Kidney (tissue), 22 donors: ENCODE results near the gene WDR6. TPM values are rescaled to one million over a fixed set of nuclear protein-coding genes. Genes with fewer than 3 reads are reported as not detected.

ENCODE experiments used
- DNase-seq, 5 donors: peaks; one replicate each; pipeline ENCODE4 v3.0.0-alpha.2; 2013 to 2020
- FAIRE-seq: peaks from 2 replicates; lab custom pipeline; 2012; peaks lifted over from hg19 to GRCh38; lab: Jason Lieb, UNC
- H3K27ac ChIP-seq, 2 donors: one replicate each; pipeline ENCODE4 v1.7.0; 2013; ENCODE audit warnings: low read depth in 2 of 2, low read length in 2 of 2, inconsistent platforms in 1 of 2
- H3K27me3 ChIP-seq: one replicate; pipeline ENCODE4 v1.7.1; 2013; ENCODE audit warnings: low read length, inconsistent platforms; ENCODE audit not compliant: control insufficient read depth, insufficient read depth
- H3K36me3 ChIP-seq, 3 donors: one replicate each; pipeline versions ENCODE4 v1.7.0 to v1.7.1; 2013; ENCODE audit warnings: low read length in 3 of 3, control low read depth in 1 of 3, inconsistent platforms in 1 of 3; ENCODE audit not compliant: insufficient read depth in 3 of 3, control insufficient read depth in 2 of 3
- H3K4me1 ChIP-seq, 3 donors: one replicate each; pipeline versions ENCODE4 v1.7.0 to v1.7.1; 2013; ENCODE audit warnings: low read length in 3 of 3, inconsistent platforms in 1 of 3, low read depth in 1 of 3; ENCODE audit not compliant: control insufficient read depth in 2 of 3, insufficient read depth in 2 of 3
- H3K4me3 ChIP-seq, 3 donors: one replicate each; pipeline versions ENCODE4 v1.7.0 to v1.8.1; 2013; ENCODE audit warnings: low read length in 3 of 3, control low read depth in 1 of 3, inconsistent platforms in 1 of 3
- H3K9ac ChIP-seq, 3 donors: one replicate each; pipeline versions ENCODE4 v1.7.0 to v1.7.1; 2013; ENCODE audit warnings: low read length in 3 of 3, control low read depth in 1 of 3, inconsistent platforms in 1 of 3
- H3K9me3 ChIP-seq, 3 donors: one replicate each; pipeline versions ENCODE4 v1.7.0 to v1.7.1; 2013; ENCODE audit warnings: low read length in 3 of 3, control low read depth in 1 of 3, inconsistent platforms in 1 of 3; ENCODE audit not compliant: control insufficient read depth in 2 of 3, insufficient read depth in 1 of 3
- intact Hi-C: fragments of 100-400 bp; cut with DNase I; formaldehyde crosslinking; loops from one replicate; pipeline ENCODE4 v1.11.1; 2022
- long read RNA-seq, 10 donors: library from polyadenylated mRNA in 1 of 10; unstranded in 1 of 10; transcript quantifications; one replicate each; pipeline ENCODE4 v2.0.0 and lab custom pipeline, GENCODE V29; 2021 to 2026
- polyA plus RNA-seq: library from polyadenylated mRNA; stranded (reverse); fragments of 350-450 nt; fragmentation: Illumina TruSeq; extraction: RNeasy Lipid Tissue Mini Kit (QIAGEN cat#74804); gene quantifications from one replicate; pipeline ENCODE4 v1.2.3, GENCODE V29; 2014; ENCODE audit warnings: low read depth, low replicate concordance; ENCODE audit not compliant: insufficient read depth
- total RNA-seq: library from RNA; stranded (reverse); fragmentation: NEBNext Ultra II Directional; extraction: Animal tissue kit (Norgen Biotek cat#: 25700); gene quantifications from one replicate; pipeline ENCODE4 v1.2.1, GENCODE V29; 2021
- TF ChIP-seq, protein P1 (sequence below): IDR thresholded peaks from 3 replicates; pipeline ENCODE4 v1.5.1; 2012; ENCODE audit warnings: mild to moderate bottlenecking, moderate library complexity, borderline replicate concordance; ENCODE audit not compliant: insufficient read depth; ENCODE audit errors: extremely low read depth
- donor health status: control.
- donor health status: control.
- donor health status: control.
- donor health status: control.
- donor health status: control.
- donor health status: DM: yes; HTN: yes; CAD: no.
- donor health status: Normal renal cell carcinoma (clear cell type).

WDR6 gene, protein sequence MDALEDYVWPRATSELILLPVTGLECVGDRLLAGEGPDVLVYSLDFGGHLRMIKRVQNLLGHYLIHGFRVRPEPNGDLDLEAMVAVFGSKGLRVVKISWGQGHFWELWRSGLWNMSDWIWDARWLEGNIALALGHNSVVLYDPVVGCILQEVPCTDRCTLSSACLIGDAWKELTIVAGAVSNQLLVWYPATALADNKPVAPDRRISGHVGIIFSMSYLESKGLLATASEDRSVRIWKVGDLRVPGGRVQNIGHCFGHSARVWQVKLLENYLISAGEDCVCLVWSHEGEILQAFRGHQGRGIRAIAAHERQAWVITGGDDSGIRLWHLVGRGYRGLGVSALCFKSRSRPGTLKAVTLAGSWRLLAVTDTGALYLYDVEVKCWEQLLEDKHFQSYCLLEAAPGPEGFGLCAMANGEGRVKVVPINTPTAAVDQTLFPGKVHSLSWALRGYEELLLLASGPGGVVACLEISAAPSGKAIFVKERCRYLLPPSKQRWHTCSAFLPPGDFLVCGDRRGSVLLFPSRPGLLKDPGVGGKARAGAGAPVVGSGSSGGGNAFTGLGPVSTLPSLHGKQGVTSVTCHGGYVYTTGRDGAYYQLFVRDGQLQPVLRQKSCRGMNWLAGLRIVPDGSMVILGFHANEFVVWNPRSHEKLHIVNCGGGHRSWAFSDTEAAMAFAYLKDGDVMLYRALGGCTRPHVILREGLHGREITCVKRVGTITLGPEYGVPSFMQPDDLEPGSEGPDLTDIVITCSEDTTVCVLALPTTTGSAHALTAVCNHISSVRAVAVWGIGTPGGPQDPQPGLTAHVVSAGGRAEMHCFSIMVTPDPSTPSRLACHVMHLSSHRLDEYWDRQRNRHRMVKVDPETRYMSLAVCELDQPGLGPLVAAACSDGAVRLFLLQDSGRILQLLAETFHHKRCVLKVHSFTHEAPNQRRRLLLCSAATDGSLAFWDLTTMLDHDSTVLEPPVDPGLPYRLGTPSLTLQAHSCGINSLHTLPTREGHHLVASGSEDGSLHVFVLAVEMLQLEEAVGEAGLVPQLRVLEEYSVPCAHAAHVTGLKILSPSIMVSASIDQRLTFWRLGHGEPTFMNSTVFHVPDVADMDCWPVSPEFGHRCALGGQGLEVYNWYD
- total RNA-seq (158 TPM), polyA plus RNA-seq (105 TPM)
- long read RNA-seq, donor 1, full-length matches to known transcripts: 6 of 19 reads
- long read RNA-seq, donor 1, partial matches to known transcripts: 13 of 19 reads
- long read RNA-seq, donor 1, other reads (novel, unspliced or antisense): 0 of 19 reads
- long read RNA-seq, donor 2, full-length matches to known transcripts: 14 of 32 reads
- long read RNA-seq, donor 2, partial matches to known transcripts: 18 of 32 reads
- long read RNA-seq, donor 2, other reads (novel, unspliced or antisense): 0 of 32 reads
- long read RNA-seq, donor 3, full-length matches to known transcripts: 8 of 21 reads
- long read RNA-seq, donor 3, partial matches to known transcripts: 13 of 21 reads
- long read RNA-seq, donor 3, other reads (novel, unspliced or antisense): 0 of 21 reads
- long read RNA-seq, donor 4, full-length matches to known transcripts: 17 of 59 reads
- long read RNA-seq, donor 4, partial matches to known transcripts: 42 of 59 reads
- long read RNA-seq, donor 4, other reads (novel, unspliced or antisense): 0 of 59 reads
- long read RNA-seq, donor 5: 0 reads
- long read RNA-seq, donor 6, partial matches to known transcripts: 0 of 2 reads
- long read RNA-seq, donor 6, other reads (novel, unspliced or antisense): 0 of 2 reads
- long read RNA-seq, donor 7, full-length matches to known transcripts: 76 of 163 reads
- long read RNA-seq, donor 7, partial matches to known transcripts: 75 of 163 reads
- long read RNA-seq, donor 7, other reads (novel, unspliced or antisense): 12 of 163 reads
- long read RNA-seq, donor 8, full-length matches to known transcripts: 9 of 133 reads
- long read RNA-seq, donor 8, partial matches to known transcripts: 107 of 133 reads
- long read RNA-seq, donor 8, other reads (novel, unspliced or antisense): 17 of 133 reads
- long read RNA-seq, donor 9, full-length matches to known transcripts: 7 of 14 reads
- long read RNA-seq, donor 9, partial matches to known transcripts: 7 of 14 reads
- long read RNA-seq, donor 9, other reads (novel, unspliced or antisense): 0 of 14 reads
- long read RNA-seq, donor 10, full-length matches to known transcripts: 20 of 75 reads
- long read RNA-seq, donor 10, partial matches to known transcripts: 55 of 75 reads
- long read RNA-seq, donor 10, other reads (novel, unspliced or antisense): 0 of 75 reads

- intact Hi-C loops: no loop called here
- Histone ChIP-seq H3K9ac (peak within 1 kb of the TSS; percentile 89 to 99 (median 90)), H3K4me1 (peaks cover 0 to 13% (median 9%) of the 10 kb centered on the region in 3 donors), H3K4me3 (peak within 1 kb of the TSS; percentile 82 to 92 (median 92)), H3K27ac (peak within 1 kb of the TSS; percentile 96 to 99), H3K9me3 (no peaks in the 10 kb centered on the region), H3K36me3 (peaks cover 0 to 12% (median 0%) of the 10 kb centered on the region in 3 donors), H3K27me3 (no peaks in the 10 kb centered on the region)
- TF ChIP-seq, protein P1, sequence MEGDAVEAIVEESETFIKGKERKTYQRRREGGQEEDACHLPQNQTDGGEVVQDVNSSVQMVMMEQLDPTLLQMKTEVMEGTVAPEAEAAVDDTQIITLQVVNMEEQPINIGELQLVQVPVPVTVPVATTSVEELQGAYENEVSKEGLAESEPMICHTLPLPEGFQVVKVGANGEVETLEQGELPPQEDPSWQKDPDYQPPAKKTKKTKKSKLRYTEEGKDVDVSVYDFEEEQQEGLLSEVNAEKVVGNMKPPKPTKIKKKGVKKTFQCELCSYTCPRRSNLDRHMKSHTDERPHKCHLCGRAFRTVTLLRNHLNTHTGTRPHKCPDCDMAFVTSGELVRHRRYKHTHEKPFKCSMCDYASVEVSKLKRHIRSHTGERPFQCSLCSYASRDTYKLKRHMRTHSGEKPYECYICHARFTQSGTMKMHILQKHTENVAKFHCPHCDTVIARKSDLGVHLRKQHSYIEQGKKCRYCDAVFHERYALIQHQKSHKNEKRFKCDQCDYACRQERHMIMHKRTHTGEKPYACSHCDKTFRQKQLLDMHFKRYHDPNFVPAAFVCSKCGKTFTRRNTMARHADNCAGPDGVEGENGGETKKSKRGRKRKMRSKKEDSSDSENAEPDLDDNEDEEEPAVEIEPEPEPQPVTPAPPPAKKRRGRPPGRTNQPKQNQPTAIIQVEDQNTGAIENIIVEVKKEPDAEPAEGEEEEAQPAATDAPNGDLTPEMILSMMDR: peak; percentile 36
- DNase-seq: peak; percentile 98 to 99 (median 99)
- FAIRE-seq: peak; percentile 49
Observed at GRCh38 chr3:49007068-49007770, at the start of gene WDR6. Gene WDR6 (plus strand): TSS chr3:49007391. CDS start chr3:49007432, 41 bp downstream.

GRCh38 chr3:48960841-48961413 is 46.3 kb upstream of the WDR6 start:
- H3K9me3 ChIP-seq: no peaks in the 10 kb centered on the region
- DNase-seq: no peak
- H3K27ac ChIP-seq: no peak overlapping the region
- H3K36me3 ChIP-seq: peaks cover 2 to 18% (median 14%) of the 10 kb centered on the region in 3 donors
- FAIRE-seq: no peak
- no peak overlapping the region for H3K9ac ChIP-seq
- intact Hi-C loops: no loop called here
- no peaks in the 10 kb centered on the region for H3K4me1 ChIP-seq
- H3K4me3 ChIP-seq: no peak overlapping the region
- TF ChIP-seq, protein P1: no peak
- H3K27me3 ChIP-seq: no peaks in the 10 kb centered on the region
